Mesothelial cell of epicardium (in vitro differentiated cells): ENCODE measurements around the gene ARAP2. TPM values are rescaled to one million over a fixed set of nuclear protein-coding genes. Genes with fewer than 3 reads are reported as not detected.

Experiments
- DNase-seq, 2 experiments: peaks; one replicate each; pipeline ENCODE4 v3.0.0; 2021; ENCODE audit warnings: low spot score in 2 of 2; ENCODE audit not compliant: unreplicated experiment in 2 of 2
- H3K27ac Mint-ChIP-seq: 2 replicates; pipeline ENCODE4 v1.8.0; 2021; ENCODE audit warnings: mixed read lengths
- H3K27me3 Mint-ChIP-seq: 2 replicates; pipeline ENCODE4 v1.8.0; 2021; ENCODE audit warnings: low read depth, mixed read lengths
- H3K36me3 Mint-ChIP-seq: 2 replicates; pipeline ENCODE4 v1.8.0; 2021; ENCODE audit warnings: mixed read lengths
- H3K4me1 Mint-ChIP-seq: 2 replicates; pipeline ENCODE4 v1.8.0; 2021; ENCODE audit warnings: mixed read lengths
- H3K4me3 Mint-ChIP-seq: 2 replicates; pipeline ENCODE4 v1.8.0; 2021; ENCODE audit warnings: mild to moderate bottlenecking, moderate library complexity, mixed read lengths
- H3K9me3 Mint-ChIP-seq: 2 replicates; pipeline ENCODE4 v1.8.0; 2021; ENCODE audit warnings: mixed read lengths
- total RNA-seq: library from RNA; stranded (reverse); gene quantifications from 3 replicates; pipeline ENCODE4 v1.2.1, GENCODE V29; 2021
- TF ChIP-seq, protein P1 (sequence below): fragments of 200-600 bp; sonication (generic); IDR thresholded peaks from one replicate; pipeline ENCODE4 v1.5.0; 2021; ENCODE audit warnings: antibody characterized with exemption; ENCODE audit not compliant: unreplicated experiment

ARAP2 gene
- total RNA-seq, 1 donor from 2014 or later: 16.0 TPM

DNA sequence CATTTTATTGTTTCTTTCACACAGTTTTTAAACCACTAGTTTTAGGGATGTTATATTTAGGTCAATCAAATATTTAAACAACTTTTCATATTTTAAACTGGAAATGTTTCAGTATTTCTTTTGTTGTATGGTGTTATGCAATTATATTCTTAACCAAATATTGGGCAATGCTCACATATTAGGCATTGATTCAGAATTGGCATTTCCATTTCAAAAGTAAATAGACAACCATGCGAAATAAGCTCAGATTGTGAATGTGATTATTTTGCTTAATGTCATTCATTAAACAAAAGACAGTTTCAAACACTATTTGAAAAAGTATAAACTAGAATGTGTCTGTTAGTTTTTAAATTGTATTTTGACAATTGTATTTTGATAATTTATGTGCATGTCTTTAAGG is 36.9 kb downstream of the ARAP2 start:
- no peaks in the 10 kb centered on the region for H3K27me3 Mint-ChIP-seq
- H3K27ac Mint-ChIP-seq: no peak overlapping the region
- H3K9me3 Mint-ChIP-seq: no peaks in the 10 kb centered on the region
- TF ChIP-seq, protein P1, sequence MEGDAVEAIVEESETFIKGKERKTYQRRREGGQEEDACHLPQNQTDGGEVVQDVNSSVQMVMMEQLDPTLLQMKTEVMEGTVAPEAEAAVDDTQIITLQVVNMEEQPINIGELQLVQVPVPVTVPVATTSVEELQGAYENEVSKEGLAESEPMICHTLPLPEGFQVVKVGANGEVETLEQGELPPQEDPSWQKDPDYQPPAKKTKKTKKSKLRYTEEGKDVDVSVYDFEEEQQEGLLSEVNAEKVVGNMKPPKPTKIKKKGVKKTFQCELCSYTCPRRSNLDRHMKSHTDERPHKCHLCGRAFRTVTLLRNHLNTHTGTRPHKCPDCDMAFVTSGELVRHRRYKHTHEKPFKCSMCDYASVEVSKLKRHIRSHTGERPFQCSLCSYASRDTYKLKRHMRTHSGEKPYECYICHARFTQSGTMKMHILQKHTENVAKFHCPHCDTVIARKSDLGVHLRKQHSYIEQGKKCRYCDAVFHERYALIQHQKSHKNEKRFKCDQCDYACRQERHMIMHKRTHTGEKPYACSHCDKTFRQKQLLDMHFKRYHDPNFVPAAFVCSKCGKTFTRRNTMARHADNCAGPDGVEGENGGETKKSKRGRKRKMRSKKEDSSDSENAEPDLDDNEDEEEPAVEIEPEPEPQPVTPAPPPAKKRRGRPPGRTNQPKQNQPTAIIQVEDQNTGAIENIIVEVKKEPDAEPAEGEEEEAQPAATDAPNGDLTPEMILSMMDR: no peak
- peaks cover 7% of the 10 kb centered on the region for H3K36me3 Mint-ChIP-seq
- H3K4me3 Mint-ChIP-seq: no peak overlapping the region
- H3K4me1 Mint-ChIP-seq: no peaks in the 10 kb centered on the region
- DNase-seq: no peak

DNA sequence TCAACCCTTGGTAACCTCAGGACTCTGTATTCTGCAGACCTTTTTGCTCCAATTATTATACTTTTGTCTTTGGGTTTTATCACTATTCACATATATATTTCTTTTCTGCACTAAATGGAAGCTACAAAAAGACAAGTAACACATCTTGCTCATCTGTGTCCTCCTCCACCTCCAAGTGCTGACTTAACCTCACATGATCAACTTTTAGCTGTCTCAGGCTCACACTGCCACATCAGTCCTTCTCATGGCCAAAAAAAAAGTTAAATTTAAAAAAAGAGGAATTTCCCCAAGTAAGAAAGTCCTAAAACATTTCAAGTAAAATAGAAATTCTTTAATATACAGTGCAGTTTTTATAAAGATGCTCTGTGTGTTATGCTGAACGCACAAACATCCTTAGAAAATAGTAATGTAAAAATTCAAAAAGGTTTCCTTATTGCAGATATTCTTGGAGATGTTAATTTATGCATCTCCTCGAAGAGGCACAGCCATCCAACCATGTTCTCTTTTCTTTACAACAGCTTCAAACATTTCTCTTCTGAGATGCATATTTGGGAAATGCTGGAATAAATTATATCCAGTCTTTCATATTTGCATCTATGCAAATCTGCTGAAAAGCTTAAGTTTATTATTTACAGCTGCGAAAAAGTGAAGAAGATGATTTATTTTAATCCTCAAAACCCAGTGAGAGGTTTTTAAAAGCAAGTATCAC is 37.6 kb downstream of the ARAP2 start:
- H3K9me3 Mint-ChIP-seq: no peaks in the 10 kb centered on the region
- no peaks in the 10 kb centered on the region for H3K4me1 Mint-ChIP-seq
- no peak overlapping the region for H3K4me3 Mint-ChIP-seq
- no peak overlapping the region for H3K27ac Mint-ChIP-seq
- DNase-seq: no peak
- no peaks in the 10 kb centered on the region for H3K27me3 Mint-ChIP-seq
- TF ChIP-seq, protein P1: no peak
- H3K36me3 Mint-ChIP-seq: peaks cover 7% of the 10 kb centered on the region

DNA sequence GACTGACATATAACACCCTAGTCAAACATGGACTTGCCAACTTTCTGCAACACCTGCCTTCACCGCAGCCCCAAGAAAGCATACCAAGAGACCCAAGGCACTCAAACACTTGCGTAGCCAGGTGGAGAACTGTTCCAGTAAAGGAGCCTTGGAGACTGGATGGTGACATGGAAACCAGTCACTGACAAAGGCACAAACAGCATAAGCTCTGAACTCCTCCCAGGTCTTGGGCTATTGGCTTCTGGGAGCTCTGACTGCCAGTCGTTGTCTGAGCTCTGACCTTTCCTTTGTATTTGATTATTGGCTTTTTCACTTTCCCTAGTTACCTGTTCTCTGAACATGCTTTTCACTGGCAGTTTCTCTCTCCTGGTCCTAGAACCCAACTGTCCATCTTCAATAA is 38.3 kb downstream of the ARAP2 start:
- no peak for DNase-seq
- Mint-ChIP-seq H3K4me1 (no peaks in the 10 kb centered on the region), H3K9me3 (no peaks in the 10 kb centered on the region), H3K36me3 (peaks cover 7% of the 10 kb centered on the region), H3K27ac (no peak overlapping the region), H3K27me3 (no peaks in the 10 kb centered on the region), H3K4me3 (no peak overlapping the region)
- TF ChIP-seq, protein P1: no peak

DNA sequence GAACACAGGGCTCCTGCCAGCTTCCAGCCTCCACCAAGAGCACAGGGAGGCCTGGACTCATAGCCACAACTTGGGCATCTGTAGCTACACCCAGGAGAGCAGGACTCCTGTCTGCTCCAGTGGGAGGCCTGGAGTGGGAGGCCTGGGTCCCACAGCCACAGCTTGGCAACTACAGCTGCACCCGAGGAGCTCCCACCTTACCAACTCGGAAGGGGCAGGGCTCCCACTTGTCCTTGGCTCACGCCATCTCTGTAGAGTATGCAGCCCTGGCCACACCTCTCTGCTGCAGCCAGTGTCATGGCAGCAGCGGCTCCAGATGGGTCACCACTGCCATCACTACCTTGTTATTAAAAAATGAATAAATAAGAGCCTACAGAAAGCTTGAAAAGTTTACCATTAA is 45.5 kb downstream of the ARAP2 start:
- H3K27ac Mint-ChIP-seq: no peak overlapping the region
- H3K4me3 Mint-ChIP-seq: no peak overlapping the region
- H3K27me3 Mint-ChIP-seq: no peaks in the 10 kb centered on the region
- peaks cover 2% of the 10 kb centered on the region for H3K36me3 Mint-ChIP-seq
- peaks cover 4% of the 10 kb centered on the region for H3K4me1 Mint-ChIP-seq
- no peaks in the 10 kb centered on the region for H3K9me3 Mint-ChIP-seq
- TF ChIP-seq, protein P1: no peak
- no peak for DNase-seq

DNA sequence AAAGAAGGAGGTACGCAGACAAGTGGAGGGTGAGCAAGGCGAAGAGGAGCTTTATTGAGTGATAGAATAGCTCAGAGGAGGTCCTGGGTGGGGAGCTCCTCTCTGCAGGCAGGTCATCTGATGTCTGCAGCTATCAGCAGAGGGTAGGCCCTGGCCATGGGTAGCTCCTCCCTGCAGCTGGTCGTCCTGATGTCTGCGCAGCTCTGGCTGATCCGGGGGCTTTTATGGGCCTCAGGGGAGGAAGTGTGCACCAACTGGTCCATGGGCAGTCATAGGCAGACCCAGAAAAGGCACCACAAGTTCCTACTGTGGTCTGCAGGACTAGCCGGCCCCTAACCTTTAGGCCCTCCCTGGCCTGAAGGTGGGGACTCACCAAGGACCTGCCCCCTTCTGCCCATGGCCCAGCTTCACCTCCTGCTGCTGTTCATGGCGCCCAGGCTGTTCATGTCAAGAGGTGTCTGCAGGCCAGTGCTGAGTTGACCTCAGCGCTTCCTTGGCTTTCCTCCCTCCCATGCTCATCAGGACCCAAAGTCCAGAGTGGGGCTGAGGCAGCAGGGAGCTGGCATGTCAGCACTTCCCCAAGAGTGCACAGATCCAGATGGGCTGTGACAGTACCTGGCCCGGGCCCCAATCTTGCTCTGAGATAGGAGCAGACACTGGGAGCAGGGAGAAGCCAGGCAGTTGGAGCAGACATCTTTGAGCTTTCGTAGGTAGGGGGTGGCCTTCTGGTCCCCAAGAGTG is 46.1 kb downstream of the ARAP2 start:
- DNase-seq: no peak
- no peak overlapping the region for H3K4me3 Mint-ChIP-seq

More for the DNA sequence above, 46.1 kb downstream of the ARAP2 start:
- no peak overlapping the region for H3K27ac Mint-ChIP-seq
- H3K4me1 Mint-ChIP-seq: peaks cover 4% of the 10 kb centered on the region
- TF ChIP-seq, protein P1: no peak
- H3K9me3 Mint-ChIP-seq: no peaks in the 10 kb centered on the region
- H3K27me3 Mint-ChIP-seq: no peaks in the 10 kb centered on the region
- H3K36me3 Mint-ChIP-seq: no peaks in the 10 kb centered on the region
